ENCODE measurements around the gene CFL2. TPM values are rescaled to one million over a fixed set of nuclear protein-coding genes. Genes with fewer than 3 reads are reported as not detected.
A peak's percentile ranks its signal among the peaks of the same experiment; 100 is the strongest.

CFL2 gene
- total and polyA plus RNA-seq, 2 of the 13 experiments (the other 11 are each of a cell fraction or from before 2014, with no cell fraction given), result 114 to 158 TPM

DNA sequence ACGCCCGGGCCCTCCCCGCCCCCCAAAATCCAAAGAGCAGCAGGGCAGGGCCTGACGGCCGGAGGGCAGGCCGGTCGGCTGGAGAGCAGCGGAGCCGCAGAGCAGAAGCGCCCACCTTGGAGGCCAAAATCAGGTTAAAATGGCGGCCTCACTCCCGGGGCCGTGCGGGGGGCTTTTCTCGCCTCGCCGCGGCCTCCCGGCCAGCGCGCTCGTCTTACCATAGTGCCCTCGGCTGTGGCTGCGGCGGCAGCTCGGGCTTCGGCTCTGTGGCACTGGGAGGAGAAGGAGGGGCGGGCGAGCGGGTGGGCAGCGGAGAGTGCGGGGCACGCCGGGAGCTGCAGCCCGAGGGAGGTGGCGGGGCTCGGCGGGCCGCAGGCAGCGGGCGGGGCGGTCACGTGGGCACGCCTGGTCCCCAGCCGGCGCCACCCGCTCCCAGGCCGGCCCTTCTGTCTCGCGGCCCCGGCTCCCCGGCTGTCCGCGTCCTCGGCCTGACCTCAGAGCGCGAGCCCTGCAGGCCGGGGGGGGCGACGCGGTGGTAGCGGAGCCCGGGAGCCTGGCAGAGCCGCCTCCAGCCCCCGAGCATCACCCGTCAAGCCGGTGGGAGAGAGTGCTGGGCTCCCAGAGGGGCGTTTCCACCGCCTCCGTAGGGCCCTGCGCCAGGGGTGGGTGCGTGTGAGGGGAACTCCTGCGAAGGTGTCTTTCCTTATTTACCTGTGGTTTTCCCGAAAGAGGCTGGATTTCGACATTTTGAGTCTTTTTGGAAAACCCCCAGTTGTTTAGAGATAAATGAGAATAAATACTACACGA lies at the start of gene CFL2 (continued):
- TF ChIP-seq HNF1A (IDR thresholded peaks at IDR 0.05; ENCODE audit: low read depth), result no peak
- peak; percentile 62 for TF ChIP-seq HNF1A (CRISPR knock-in tag; IDR thresholded peaks at IDR 0.05; ENCODE audit: borderline replicate concordance)
- TF ChIP-seq CCAR2 (optimal IDR thresholded peaks at IDR 0.05; ENCODE audit: low read depth, low read length), result no peak
- TF ChIP-seq KAT2B (IDR thresholded peaks at IDR 0.05; ENCODE audit: borderline replicate concordance, low read depth, low read length), result no peak
- TF ChIP-seq ZSCAN30 (CRISPR knock-in tag; IDR thresholded peaks at IDR 0.05), result no peak
- TF ChIP-seq, protein P1, sequence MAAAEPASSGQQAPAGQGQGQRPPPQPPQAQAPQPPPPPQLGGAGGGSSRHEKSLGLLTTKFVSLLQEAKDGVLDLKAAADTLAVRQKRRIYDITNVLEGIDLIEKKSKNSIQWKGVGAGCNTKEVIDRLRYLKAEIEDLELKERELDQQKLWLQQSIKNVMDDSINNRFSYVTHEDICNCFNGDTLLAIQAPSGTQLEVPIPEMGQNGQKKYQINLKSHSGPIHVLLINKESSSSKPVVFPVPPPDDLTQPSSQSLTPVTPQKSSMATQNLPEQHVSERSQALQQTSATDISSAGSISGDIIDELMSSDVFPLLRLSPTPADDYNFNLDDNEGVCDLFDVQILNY (CRISPR knock-in tag; conservative IDR thresholded peaks at IDR 0.05), result peak; percentile 18; the same call in 1 of the 2 replicates
- TF ChIP-seq ZNF850 (CRISPR knock-in tag; conservative IDR thresholded peaks at IDR 0.05), result peak; percentile 95; the same call in 1 of the 2 replicates
- peak; percentile 79 for TF ChIP-seq MTF1 (CRISPR knock-in tag; IDR thresholded peaks at IDR 0.05)
- TF ChIP-seq RFX1 (IDR thresholded peaks at IDR 0.05), result no peak
- TF ChIP-seq ZNF572 (CRISPR knock-in tag; IDR thresholded peaks at IDR 0.05), result no peak
- TF ChIP-seq ZNF431 (CRISPR knock-in tag; IDR thresholded peaks at IDR 0.05; ENCODE audit: borderline replicate concordance, low read depth), result peak; percentile 88
- TF ChIP-seq, protein P2, sequence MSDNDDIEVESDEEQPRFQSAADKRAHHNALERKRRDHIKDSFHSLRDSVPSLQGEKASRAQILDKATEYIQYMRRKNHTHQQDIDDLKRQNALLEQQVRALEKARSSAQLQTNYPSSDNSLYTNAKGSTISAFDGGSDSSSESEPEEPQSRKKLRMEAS (IDR thresholded peaks at IDR 0.05), result peak; percentile 94
- peak; percentile 99 for TF ChIP-seq ZSCAN31 (CRISPR knock-in tag; IDR thresholded peaks at IDR 0.05; ENCODE audit: low read depth)
- peak; percentile 22; the same call in 1 of the 2 replicates for TF ChIP-seq ZBTB21 (CRISPR knock-in tag; IDR thresholded peaks at IDR 0.05)
- peak; percentile 96 for TF ChIP-seq ZNF18 (CRISPR knock-in tag; IDR thresholded peaks at IDR 0.05; ENCODE audit: insufficient replicate concordance)
- TF ChIP-seq FOXC1 (CRISPR knock-in tag; IDR thresholded peaks at IDR 0.05; ENCODE audit: borderline replicate concordance), result peak; percentile 90; the same call in 1 of the 2 replicates
- TF ChIP-seq ZNF567 (CRISPR knock-in tag; IDR thresholded peaks at IDR 0.05; ENCODE audit: borderline replicate concordance), result no peak
- peak; percentile 98 for TF ChIP-seq MTA1 (CRISPR knock-in tag; IDR thresholded peaks at IDR 0.05; ENCODE audit: borderline replicate concordance)
- TF ChIP-seq SMAD3 (CRISPR knock-in tag; IDR thresholded peaks at IDR 0.05), result peak; percentile 65
- TF ChIP-seq TAF1 (CRISPR knock-in tag; IDR thresholded peaks at IDR 0.05), result peak; percentile 97
- TF ChIP-seq MED8 (CRISPR knock-in tag; IDR thresholded peaks at IDR 0.05; ENCODE audit: insufficient replicate concordance), result peak; percentile 86
- 0 out of 2 replicates have a peak, but pooled peaks have one; percentile 65 for TF ChIP-seq ZNF3 (CRISPR knock-in tag; IDR thresholded peaks at IDR 0.05)

Measured in HepG2 (cell line).